Measurements from ENCODE around the gene PIK3AP1. TPM values are rescaled to one million over a fixed set of nuclear protein-coding genes. Genes with fewer than 3 reads are reported as not detected.

PIK3AP1 gene
- total RNA-seq, 1 donor from 2014 or later: 9.8 TPM

- DNase-seq: no peak
These were observed 78.7 kb downstream of the PIK3AP1 start for GRCh38 chr10:96641396-96642295.

GRCh38 chr10:96639899-96640298 lies 80.4 kb downstream of the PIK3AP1 start:
- peak; percentile 15 for DNase-seq

GRCh38 chr10:96638696-96639095 lies 81.6 kb downstream of the PIK3AP1 start:
- DNase-seq: no peak

GRCh38 chr10:96638120-96638519 lies 82.2 kb downstream of the PIK3AP1 start:
- DNase-seq: no peak

- no peak for DNase-seq
These were observed 82.6 kb downstream of the PIK3AP1 start for GRCh38 chr10:96637709-96638108.

GRCh38 chr10:96636551-96636950 lies 83.8 kb downstream of the PIK3AP1 start:
- no peak for DNase-seq

- DNase-seq: peak; percentile 61
These were observed 87.2 kb downstream of the PIK3AP1 start for GRCh38 chr10:96632974-96633710.

- no peak for DNase-seq
These were observed 93.0 kb downstream of the PIK3AP1 start for GRCh38 chr10:96627292-96627691.

GRCh38 chr10:96626795-96627194 lies 93.5 kb downstream of the PIK3AP1 start:
- no peak for DNase-seq

GRCh38 chr10:96625173-96625572 lies 95.1 kb downstream of the PIK3AP1 start:
- DNase-seq: no peak

- no peak for DNase-seq
These were observed 98.1 kb downstream of the PIK3AP1 start for GRCh38 chr10:96622013-96622787.

GRCh38 chr10:96619796-96620773 lies 100.2 kb downstream of the PIK3AP1 start:
- no peak for DNase-seq

- DNase-seq: peak; percentile 37
These were observed 101.2 kb downstream of the PIK3AP1 start for GRCh38 chr10:96619120-96619519.

GRCh38 chr10:96618653-96619052 lies 101.7 kb downstream of the PIK3AP1 start:
- DNase-seq: no peak

GRCh38 chr10:96616961-96617360 lies 103.4 kb downstream of the PIK3AP1 start:
- no peak for DNase-seq

- peak; percentile 13 for DNase-seq
These were observed 105.8 kb downstream of the PIK3AP1 start for GRCh38 chr10:96614515-96614914.

- no peak for DNase-seq
These were observed 106.7 kb downstream of the PIK3AP1 start for GRCh38 chr10:96613576-96613975.

- DNase-seq: no peak
These were observed 108.1 kb downstream of the PIK3AP1 start for GRCh38 chr10:96612055-96612830.

GRCh38 chr10:96610817-96611216 lies 109.5 kb downstream of the PIK3AP1 start:
- no peak for DNase-seq

GRCh38 chr10:96609510-96609909 lies 110.8 kb downstream of the PIK3AP1 start:
- no peak for DNase-seq

GRCh38 chr10:96608805-96609204 lies 111.5 kb downstream of the PIK3AP1 start:
- DNase-seq: no peak
